ENCODE measurements around the gene HS2ST1.

HS2ST1 gene

GRCh38 chr1:86922445-86922844 lies 8.0 kb downstream of the HS2ST1 start:
- POLR2A ChIA-PET, result no interaction called here
- CTCF ChIA-PET, result interaction anchor here (0.6 kb wide), 1 partner anchor 786 kb away, joined by 3 read pairs; no protein-coding TSS in a partner anchor
- no peak overlapping the region for H3K27ac ChIP-seq (ENCODE audit: extremely low read depth, low read depth, low read length)
- no peak for TF ChIP-seq ZBTB6 (tag by site-specific recombination; IDR thresholded peaks at IDR 0.05)
- TF ChIP-seq ZNF529 (tag by site-specific recombination; IDR thresholded peaks at IDR 0.05; ENCODE audit: insufficient replicate concordance), result peak; percentile 32
- TF ChIP-seq, protein P1, sequence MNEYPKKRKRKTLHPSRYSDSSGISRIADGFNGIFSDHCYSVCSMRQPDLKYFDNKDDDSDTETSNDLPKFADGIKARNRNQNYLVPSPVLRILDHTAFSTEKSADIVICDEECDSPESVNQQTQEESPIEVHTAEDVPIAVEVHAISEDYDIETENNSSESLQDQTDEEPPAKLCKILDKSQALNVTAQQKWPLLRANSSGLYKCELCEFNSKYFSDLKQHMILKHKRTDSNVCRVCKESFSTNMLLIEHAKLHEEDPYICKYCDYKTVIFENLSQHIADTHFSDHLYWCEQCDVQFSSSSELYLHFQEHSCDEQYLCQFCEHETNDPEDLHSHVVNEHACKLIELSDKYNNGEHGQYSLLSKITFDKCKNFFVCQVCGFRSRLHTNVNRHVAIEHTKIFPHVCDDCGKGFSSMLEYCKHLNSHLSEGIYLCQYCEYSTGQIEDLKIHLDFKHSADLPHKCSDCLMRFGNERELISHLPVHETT (tag by site-specific recombination; IDR thresholded peaks at IDR 0.05), result 0 out of 2 replicates have a peak, but pooled peaks have one; percentile 35
- peak; percentile 84 for TF ChIP-seq SETDB1 (IDR thresholded peaks at IDR 0.05; ENCODE audit: insufficient read length, low read length)
- TF ChIP-seq, protein P2, sequence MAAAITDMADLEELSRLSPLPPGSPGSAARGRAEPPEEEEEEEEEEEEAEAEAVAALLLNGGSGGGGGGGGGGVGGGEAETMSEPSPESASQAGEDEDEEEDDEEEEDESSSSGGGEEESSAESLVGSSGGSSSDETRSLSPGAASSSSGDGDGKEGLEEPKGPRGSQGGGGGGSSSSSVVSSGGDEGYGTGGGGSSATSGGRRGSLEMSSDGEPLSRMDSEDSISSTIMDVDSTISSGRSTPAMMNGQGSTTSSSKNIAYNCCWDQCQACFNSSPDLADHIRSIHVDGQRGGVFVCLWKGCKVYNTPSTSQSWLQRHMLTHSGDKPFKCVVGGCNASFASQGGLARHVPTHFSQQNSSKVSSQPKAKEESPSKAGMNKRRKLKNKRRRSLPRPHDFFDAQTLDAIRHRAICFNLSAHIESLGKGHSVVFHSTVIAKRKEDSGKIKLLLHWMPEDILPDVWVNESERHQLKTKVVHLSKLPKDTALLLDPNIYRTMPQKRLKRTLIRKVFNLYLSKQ (tag by site-specific recombination; IDR thresholded peaks at IDR 0.05; ENCODE audit: borderline replicate concordance), result no peak
- TF ChIP-seq ZSCAN16 (tag by site-specific recombination; IDR thresholded peaks at IDR 0.05), result no peak
- peak; percentile 28 for TF ChIP-seq ZNF510 (tag by site-specific recombination; IDR thresholded peaks at IDR 0.05; ENCODE audit: insufficient replicate concordance)
- no peak for TF ChIP-seq ZNF596 (tag by site-specific recombination; IDR thresholded peaks at IDR 0.05)
- TF ChIP-seq ZNF433 (tag by site-specific recombination; IDR thresholded peaks at IDR 0.05; ENCODE audit: low read depth), result no peak
- TF ChIP-seq ZNF121 (tag by site-specific recombination; IDR thresholded peaks at IDR 0.05), result no peak
- 0 out of 2 replicates have a peak, but pooled peaks have one; percentile 14 for TF ChIP-seq ZNF626 (tag by site-specific recombination; IDR thresholded peaks at IDR 0.05)
- no peak for TF ChIP-seq ZNF585B (tag by site-specific recombination; IDR thresholded peaks at IDR 0.05)
- TF ChIP-seq ZNF223 (tag by site-specific recombination; IDR thresholded peaks at IDR 0.05), result no peak
- H3K4me3 ChIP-seq (ENCODE audit: low read depth, low read length), result no peak overlapping the region
- no peaks in the 10 kb centered on the region for H3K4me1 ChIP-seq (ENCODE audit: control insufficient read depth, insufficient read depth, low read length)
- no peaks in the 10 kb centered on the region for H3K36me3 ChIP-seq (ENCODE audit: control insufficient read depth in 2 of 2, insufficient read depth in 1 of 2, low read length in 2 of 2)
- no peaks in the 10 kb centered on the region for H3K9me3 ChIP-seq (ENCODE audit: control insufficient read depth, insufficient read depth, low read depth, low read length)

- Histone ChIP-seq H3K27ac (ENCODE audit: extremely low read depth, low read depth, low read length) (no peak overlapping the region), H3K36me3 (ENCODE audit: control insufficient read depth in 2 of 2, insufficient read depth in 1 of 2, low read length in 2 of 2) (no peaks in the 10 kb centered on the region), H3K4me3 (ENCODE audit: low read depth, low read length) (no peak overlapping the region), H3K4me1 (ENCODE audit: control insufficient read depth, insufficient read depth, low read length) (no peaks in the 10 kb centered on the region), H3K9me3 (ENCODE audit: control insufficient read depth, insufficient read depth, low read depth, low read length) (no peaks in the 10 kb centered on the region)
- ChIA-PET POLR2A (no interaction called here), CTCF (interaction anchor here (0.9 kb wide), 1 partner anchor 18 kb away, joined by 3 read pairs; no protein-coding TSS in a partner anchor)
- TF ChIP-seq ZNF777 (tag by site-specific recombination; IDR thresholded peaks at IDR 0.05; ENCODE audit: borderline replicate concordance) (no peak), ZNF585B (tag by site-specific recombination; IDR thresholded peaks at IDR 0.05) (peak; percentile 97), SETDB1 (IDR thresholded peaks at IDR 0.05; ENCODE audit: insufficient read length, low read length) (peak; percentile 62), WT1 (tag by site-specific recombination; IDR thresholded peaks at IDR 0.05) (no peak), GLIS2 (tag by site-specific recombination; IDR thresholded peaks at IDR 0.05) (no peak), ZNF350 (tag by site-specific recombination; IDR thresholded peaks at IDR 0.05) (no peak), ZNF292 (tag by site-specific recombination; IDR thresholded peaks at IDR 0.05; ENCODE audit: borderline replicate concordance, low read depth) (no peak), KLF16 (tag by site-specific recombination; IDR thresholded peaks at IDR 0.05) (no peak), ZNF239 (tag by site-specific recombination; IDR thresholded peaks at IDR 0.05) (no peak), FEZF1 (tag by site-specific recombination; IDR thresholded peaks at IDR 0.05) (no peak), SP7 (tag by site-specific recombination; IDR thresholded peaks at IDR 0.05) (no peak), ZNF391 (tag by site-specific recombination; IDR thresholded peaks at IDR 0.05; ENCODE audit: borderline replicate concordance, low read depth) (no peak), ZBTB26 (tag by site-specific recombination; optimal IDR thresholded peaks at IDR 0.05) (no peak), ZNF302 (tag by site-specific recombination; IDR thresholded peaks at IDR 0.05; ENCODE audit: low read depth) (no peak)
- TF ChIP-seq, protein P3, sequence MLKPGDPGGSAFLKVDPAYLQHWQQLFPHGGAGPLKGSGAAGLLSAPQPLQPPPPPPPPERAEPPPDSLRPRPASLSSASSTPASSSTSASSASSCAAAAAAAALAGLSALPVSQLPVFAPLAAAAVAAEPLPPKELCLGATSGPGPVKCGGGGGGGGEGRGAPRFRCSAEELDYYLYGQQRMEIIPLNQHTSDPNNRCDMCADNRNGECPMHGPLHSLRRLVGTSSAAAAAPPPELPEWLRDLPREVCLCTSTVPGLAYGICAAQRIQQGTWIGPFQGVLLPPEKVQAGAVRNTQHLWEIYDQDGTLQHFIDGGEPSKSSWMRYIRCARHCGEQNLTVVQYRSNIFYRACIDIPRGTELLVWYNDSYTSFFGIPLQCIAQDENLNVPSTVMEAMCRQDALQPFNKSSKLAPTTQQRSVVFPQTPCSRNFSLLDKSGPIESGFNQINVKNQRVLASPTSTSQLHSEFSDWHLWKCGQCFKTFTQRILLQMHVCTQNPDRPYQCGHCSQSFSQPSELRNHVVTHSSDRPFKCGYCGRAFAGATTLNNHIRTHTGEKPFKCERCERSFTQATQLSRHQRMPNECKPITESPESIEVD (tag by site-specific recombination; IDR thresholded peaks at IDR 0.05), result no peak
Measured at GRCh38 chr1:86924324-86924960, 10.0 kb downstream of the HS2ST1 start.
